GM21367 (cell line): Measurements from ENCODE around the gene NHS.

Experiments used
- ATAC-seq: cut with Tn5 transposase; IDR thresholded peaks from one replicate; pipeline ENCODE4 v1.9.1; 2021; ENCODE audit not compliant: unreplicated experiment

Gene NHS

GRCh38 chrX:17759990-17760389 lies 385.0 kb downstream of the NHS start:
- ATAC-seq = no peak

GRCh38 chrX:17767734-17768133 lies 392.7 kb downstream of the NHS start:
- no peak for ATAC-seq

GRCh38 chrX:17768997-17769396 lies 394.0 kb downstream of the NHS start:
- ATAC-seq = no peak

- ATAC-seq = no peak
Observed at GRCh38 chrX:17769701-17770269, 394.8 kb downstream of the NHS start.

- ATAC-seq = no peak
Observed at GRCh38 chrX:17773221-17773876, 398.3 kb downstream of the NHS start.

GRCh38 chrX:17774053-17774452 lies 399.1 kb downstream of the NHS start:
- no peak for ATAC-seq

- ATAC-seq = no peak
Observed at GRCh38 chrX:17778997-17779396, 404.0 kb downstream of the NHS start.

- no peak for ATAC-seq
Observed at GRCh38 chrX:17779434-17779833, 404.4 kb downstream of the NHS start.
